PC-3 (cell line): Measurements from ENCODE around the gene ZNF592.

Experiments used
- EZH2phosphoT487 ChIP-seq: fragments of 300-600 bp; sonication (generic); IDR thresholded peaks from 2 replicates; pipeline ENCODE4 v1.6.1; 2018; ENCODE audit warnings: mild to moderate bottlenecking, antibody characterized with exemption, low read length, borderline replicate concordance
- TF ChIP-seq, protein P1 (sequence below): fragments of 300-600 bp; sonication (generic); conservative IDR thresholded peaks from 2 replicates; pipeline ENCODE4 v1.5.1; 2017; ENCODE audit warnings: antibody characterized with exemption, low read depth, mild to moderate bottlenecking, low read length

DNA sequence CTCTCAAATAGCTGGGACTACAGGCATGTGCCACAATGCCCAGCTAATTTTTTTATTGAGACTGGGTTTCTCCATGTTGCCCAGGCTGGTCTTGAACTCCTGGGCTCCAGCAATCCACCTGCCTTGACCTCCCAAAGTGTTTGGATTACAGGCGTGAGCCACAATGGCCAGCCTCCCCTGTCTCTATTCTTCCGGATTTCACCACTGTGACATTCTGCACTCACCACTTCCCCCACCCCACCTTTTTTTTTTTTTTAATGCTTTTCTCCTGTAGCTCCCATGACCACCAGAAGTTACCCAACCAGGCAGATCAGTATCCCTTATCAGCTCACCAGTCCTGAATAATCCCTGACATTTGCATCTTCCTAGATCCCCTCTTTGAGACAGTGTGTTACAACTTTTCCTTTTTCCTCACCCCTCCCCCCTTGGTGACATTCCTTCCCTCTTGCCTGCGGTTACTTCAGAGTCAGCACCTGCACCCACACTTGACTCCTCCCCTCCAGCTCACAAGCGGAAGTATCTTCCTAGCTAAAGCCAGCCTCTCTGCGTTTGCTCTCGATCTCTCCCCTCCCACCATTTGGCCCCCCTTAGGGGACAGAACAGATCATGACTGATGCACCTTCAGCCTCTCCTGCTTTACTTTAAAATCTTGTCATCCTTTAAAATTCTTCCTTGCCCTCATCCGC lies 13.5 kb upstream of the ZNF592 start:
- TF ChIP-seq, protein P1, sequence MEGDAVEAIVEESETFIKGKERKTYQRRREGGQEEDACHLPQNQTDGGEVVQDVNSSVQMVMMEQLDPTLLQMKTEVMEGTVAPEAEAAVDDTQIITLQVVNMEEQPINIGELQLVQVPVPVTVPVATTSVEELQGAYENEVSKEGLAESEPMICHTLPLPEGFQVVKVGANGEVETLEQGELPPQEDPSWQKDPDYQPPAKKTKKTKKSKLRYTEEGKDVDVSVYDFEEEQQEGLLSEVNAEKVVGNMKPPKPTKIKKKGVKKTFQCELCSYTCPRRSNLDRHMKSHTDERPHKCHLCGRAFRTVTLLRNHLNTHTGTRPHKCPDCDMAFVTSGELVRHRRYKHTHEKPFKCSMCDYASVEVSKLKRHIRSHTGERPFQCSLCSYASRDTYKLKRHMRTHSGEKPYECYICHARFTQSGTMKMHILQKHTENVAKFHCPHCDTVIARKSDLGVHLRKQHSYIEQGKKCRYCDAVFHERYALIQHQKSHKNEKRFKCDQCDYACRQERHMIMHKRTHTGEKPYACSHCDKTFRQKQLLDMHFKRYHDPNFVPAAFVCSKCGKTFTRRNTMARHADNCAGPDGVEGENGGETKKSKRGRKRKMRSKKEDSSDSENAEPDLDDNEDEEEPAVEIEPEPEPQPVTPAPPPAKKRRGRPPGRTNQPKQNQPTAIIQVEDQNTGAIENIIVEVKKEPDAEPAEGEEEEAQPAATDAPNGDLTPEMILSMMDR: no peak
- no peak for TF ChIP-seq EZH2phosphoT487
